CD4-positive, alpha-beta T cell treated with Interleukin-15 for 4 hours (primary cell): ENCODE measurements around the gene PTDSS2.
"Not testable (repeated sequence)": the region's sequence is repeated elsewhere in the genome, so short reads cannot be mapped to it uniquely, and the experiment has no call there.

Experiments
- DNase-seq: peaks from one replicate; pipeline ENCODE4 v3.0.0-alpha.2; 2020; ENCODE audit warnings: low spot score

Gene PTDSS2

GRCh38 chr11:507727-508515 lies 57.8 kb downstream of the PTDSS2 start:
- no peak for DNase-seq

- DNase-seq: no peak
Observed at GRCh38 chr11:508956-509355, 58.9 kb downstream of the PTDSS2 start.

- DNase-seq: no peak
Observed at GRCh38 chr11:512761-513595, 62.9 kb downstream of the PTDSS2 start.

- no peak for DNase-seq
Observed at GRCh38 chr11:514606-515005, 64.5 kb downstream of the PTDSS2 start.

GRCh38 chr11:515131-515530 lies 65.1 kb downstream of the PTDSS2 start:
- DNase-seq: no peak

- no peak for DNase-seq
Observed at GRCh38 chr11:516400-516799, 66.3 kb downstream of the PTDSS2 start.

GRCh38 chr11:516918-517685 lies 67.0 kb downstream of the PTDSS2 start:
- DNase-seq: not testable (repeated sequence)

- peak; percentile 85 for DNase-seq
Observed at GRCh38 chr11:518463-519202, 68.6 kb downstream of the PTDSS2 start.

GRCh38 chr11:520428-521176 lies 70.5 kb downstream of the PTDSS2 start:
- no peak for DNase-seq

GRCh38 chr11:521177-521688 lies 71.2 kb downstream of the PTDSS2 start:
- no peak for DNase-seq

GRCh38 chr11:526192-526591 lies 76.1 kb downstream of the PTDSS2 start:
- DNase-seq: no peak

- DNase-seq: no peak
Observed at GRCh38 chr11:528166-528814, 78.2 kb downstream of the PTDSS2 start.

- DNase-seq: no peak
Observed at GRCh38 chr11:528815-529727, 79.0 kb downstream of the PTDSS2 start.

GRCh38 chr11:529728-530411 lies 79.8 kb downstream of the PTDSS2 start:
- no peak for DNase-seq

GRCh38 chr11:530960-531831 lies 81.1 kb downstream of the PTDSS2 start:
- DNase-seq: no peak

- no peak for DNase-seq
Observed at GRCh38 chr11:531919-532526, 81.9 kb downstream of the PTDSS2 start.

GRCh38 chr11:532527-532985 lies 82.5 kb downstream of the PTDSS2 start:
- DNase-seq: no peak
